Femur (tissue), 1 donor: ENCODE data around the gene CELA3B.
"Not testable (repeated sequence)": the region's sequence is repeated elsewhere in the genome, so short reads cannot be mapped to it uniquely, and the experiment has no call there.

Source experiments
- DNase-seq: peaks from one replicate; pipeline ENCODE4 v3.0.0-alpha.2; 2017

The CELA3B gene

GRCh38 chr1:21980515-21981220 lies 3.8 kb downstream of the CELA3B start:
- DNase-seq, result not testable (repeated sequence)

DNA sequence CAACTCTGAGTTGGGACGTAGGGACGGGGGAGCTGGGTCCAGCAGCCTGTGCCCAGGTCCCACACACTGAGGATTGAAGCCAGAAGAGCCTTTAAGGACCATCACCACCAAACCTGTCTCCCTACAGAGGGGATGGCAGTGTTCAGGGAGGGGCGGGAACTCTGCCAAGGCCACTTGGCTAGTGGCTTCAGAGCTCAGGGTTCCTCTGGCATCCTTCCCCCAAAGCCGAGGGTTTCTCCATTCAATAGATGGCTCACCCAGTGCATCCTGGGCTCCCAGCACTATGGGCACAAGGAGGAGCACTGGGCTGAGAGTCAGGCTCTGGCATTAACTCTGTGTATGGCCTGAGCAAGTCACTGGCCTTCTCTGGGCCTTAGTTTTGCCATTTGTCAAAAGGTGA lies 4.4 kb downstream of the CELA3B start:
- DNase-seq, result not testable (repeated sequence)

GRCh38 chr1:21982122-21982521 lies 5.3 kb downstream of the CELA3B start:
- not testable (repeated sequence) for DNase-seq

GRCh38 chr1:21983539-21983938 lies 6.7 kb downstream of the CELA3B start:
- not testable (repeated sequence) for DNase-seq

DNA sequence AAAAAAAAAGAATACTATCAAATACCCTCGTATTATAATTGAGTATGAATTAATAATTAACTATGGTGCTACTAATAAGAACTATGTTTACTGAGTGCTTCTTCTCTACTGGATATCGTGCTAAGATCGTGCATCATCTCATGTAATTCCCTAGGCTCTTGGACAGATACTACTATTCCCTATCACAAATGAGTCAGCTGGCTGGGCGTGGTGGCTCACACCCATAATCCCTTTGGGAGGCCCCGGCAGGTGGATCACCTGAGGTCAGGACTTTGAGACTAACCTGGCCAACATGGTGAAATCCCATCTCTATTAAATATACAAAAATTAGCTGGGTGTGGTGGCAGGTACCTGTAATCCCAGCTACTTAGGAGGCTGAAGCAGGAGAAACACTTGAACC lies 9.1 kb downstream of the CELA3B start:
- DNase-seq, result not testable (repeated sequence)

DNA sequence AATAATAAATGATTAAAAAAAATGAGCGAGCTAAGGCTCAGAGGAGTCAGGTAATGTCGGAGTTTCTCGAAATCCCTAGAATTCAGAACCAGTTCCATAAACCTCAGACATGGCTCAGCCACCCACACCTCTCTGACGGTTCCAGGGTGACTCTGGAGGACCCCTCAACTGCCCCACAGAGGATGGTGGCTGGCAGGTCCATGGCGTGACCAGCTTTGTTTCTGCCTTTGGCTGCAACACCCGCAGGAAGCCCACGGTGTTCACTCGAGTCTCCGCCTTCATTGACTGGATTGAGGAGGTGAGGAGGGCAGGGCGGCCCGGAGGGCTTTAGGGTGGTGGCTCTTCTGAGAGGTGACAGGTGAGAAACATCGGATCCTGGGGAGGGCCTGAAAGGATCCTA lies 9.6 kb downstream of the CELA3B start:
- not testable (repeated sequence) for DNase-seq

DNA sequence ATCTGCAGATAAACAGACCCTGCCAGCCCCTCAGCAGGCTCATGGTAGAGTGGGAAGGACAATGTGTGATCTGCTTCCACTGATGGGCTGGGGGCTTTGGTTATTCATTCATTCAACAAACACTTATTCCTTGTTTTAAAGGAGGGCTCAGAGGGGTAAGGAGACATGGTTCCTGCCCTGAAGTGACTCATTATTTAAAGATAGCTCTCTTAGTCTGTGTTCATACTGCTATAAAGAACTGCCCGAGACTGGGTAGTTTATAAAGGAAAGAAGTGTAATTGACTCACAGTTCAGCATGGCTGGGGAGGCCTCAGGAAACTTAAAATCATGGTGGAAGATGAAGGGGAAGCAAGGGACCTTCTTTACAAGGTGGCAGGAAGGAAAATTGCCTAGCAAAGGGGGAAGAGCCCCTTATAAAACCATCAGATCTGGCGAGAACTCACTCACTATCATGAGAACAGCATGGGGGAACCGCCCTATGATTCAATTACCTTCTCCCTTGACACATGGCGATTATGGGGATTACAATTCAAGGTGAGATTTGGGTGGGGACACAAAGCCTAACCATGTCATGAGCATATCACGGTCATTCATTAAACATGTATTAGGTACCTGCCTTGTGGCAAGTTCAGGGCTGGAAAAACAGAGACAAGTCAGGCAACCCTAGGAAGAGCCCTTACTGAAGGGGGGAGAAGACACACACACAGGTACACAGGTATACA lies 13.0 kb downstream of the CELA3B start:
- DNase-seq, result not testable (repeated sequence)

DNA sequence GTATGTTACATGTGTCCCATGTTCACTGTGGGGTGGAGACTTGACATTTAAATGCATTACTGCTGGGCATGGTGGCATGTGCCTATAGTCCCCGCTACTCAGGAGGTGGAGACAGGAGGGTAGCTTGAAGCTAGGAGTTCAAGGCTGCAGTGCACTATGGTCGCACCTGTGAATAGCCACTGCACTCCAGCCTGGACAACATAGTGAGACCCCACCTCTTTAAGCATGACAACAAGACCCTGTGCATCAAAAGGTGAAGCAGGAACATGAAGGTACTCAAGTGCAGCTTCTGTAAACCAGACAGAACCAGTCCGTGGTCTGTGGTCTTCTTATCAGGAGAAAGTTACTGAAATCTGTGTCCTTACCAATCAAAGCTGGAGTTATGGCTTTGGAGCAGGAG lies 15.4 kb downstream of the CELA3B start:
- not testable (repeated sequence) for DNase-seq

DNA sequence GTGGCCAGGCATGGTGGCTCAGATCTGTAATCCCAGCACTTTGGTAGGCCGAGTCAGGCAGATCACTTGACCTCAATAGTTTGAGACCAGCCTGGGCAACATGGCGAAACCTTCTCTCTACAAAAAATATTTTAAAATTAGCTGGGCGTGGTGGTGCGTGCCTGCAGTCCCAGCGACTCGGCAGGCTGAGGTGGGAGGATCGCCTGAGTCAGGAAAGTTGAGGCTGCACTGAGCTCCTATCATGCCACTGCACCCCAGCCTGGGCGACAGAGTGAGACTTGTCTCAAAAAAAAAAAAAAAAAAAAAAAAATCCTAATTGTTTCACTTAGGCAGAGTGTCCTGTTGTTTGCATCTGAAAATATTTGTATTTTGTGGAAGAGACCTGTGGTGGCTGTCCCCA lies 17.9 kb downstream of the CELA3B start:
- DNase-seq, result not testable (repeated sequence)

DNA sequence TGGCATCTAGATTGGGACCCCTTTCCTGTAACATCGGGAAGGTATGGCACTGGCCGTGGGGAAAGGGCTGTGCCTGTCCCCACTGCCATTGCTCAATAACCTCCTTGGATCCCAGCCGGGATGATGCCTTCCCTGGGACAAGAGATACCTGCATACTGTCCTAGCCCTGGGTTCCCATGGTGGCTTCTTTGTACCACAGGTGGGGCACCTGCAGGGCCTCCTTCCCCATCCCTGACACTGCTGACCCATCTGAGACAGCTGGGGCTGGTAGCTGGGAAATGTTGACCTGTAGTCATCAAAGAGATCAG lies 19.8 kb downstream of the CELA3B start:
- DNase-seq, result not testable (repeated sequence)

GRCh38 chr1:21997891-21998623 lies 21.2 kb downstream of the CELA3B start:
- DNase-seq, result not testable (repeated sequence)

- not testable (repeated sequence) for DNase-seq
Measured at GRCh38 chr1:21998624-21999294, 21.9 kb downstream of the CELA3B start.

DNA sequence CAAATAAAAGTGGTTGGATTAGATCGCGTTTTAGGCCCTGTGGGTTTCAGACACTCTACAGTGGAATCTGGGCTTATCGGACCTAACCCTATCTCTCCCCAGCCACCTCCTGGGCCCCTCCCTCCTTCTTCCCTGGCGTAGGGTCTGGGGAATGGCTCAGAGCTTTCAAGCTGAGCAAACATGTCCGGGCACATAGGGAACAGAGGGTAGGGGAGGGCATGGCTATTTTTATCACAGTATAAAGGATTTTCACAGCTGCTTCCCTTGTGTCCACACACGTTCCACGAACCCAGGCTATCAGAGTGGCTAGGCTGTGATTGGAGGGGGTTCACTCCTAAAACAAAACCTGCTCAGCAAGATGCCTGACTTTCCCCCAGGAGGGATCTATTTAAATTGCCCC lies 22.8 kb downstream of the CELA3B start:
- not testable (repeated sequence) for DNase-seq

- no peak for DNase-seq
Measured at GRCh38 chr1:22001409-22001808, 24.6 kb downstream of the CELA3B start, which contains the start of gene CELA3A. TSS of gene CELA3A (plus strand) at chr1:22001657. CDS start at chr1:22001675, 18 bp downstream.

DNA sequence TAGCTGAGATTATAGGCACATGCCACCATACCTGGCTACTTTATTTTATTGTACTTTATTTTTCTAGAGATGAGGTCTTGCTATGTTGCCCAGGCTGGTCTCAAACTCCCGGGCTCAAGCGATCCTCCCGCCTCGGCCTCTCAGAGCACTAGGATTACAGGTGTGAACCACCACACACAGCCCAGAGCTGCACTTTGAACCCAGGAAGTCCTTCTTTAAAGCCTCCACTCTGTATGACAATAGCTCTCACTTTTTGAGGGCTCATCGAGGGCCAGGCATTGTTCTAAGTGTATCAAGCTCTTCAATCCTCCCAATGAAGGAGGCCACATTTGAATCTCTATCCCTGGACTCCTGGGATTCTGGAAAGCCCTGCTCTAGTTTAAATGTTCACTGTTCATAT lies 25.6 kb downstream of the CELA3B start:
- not testable (repeated sequence) for DNase-seq

DNA sequence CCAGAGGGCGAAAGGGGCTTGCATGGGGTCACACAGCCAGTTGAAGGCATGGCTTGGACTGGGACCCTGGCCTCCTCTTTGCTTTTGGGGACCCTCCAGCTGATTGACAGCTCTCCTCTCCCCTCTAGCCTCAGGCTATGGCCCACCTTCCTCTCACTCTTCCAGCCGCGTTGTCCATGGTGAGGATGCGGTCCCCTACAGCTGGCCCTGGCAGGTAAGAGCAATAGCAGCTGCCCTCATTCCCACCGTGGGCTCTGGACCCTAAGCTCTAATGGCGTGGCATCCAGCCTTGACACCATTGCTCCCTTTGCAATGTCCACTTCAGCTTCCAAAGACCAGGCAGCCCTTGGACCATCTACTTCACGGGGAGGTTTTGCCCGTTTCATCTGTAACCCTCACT lies 26.1 kb downstream of the CELA3B start:
- not testable (repeated sequence) for DNase-seq

GRCh38 chr1:22003959-22004358 lies 27.1 kb downstream of the CELA3B start:
- DNase-seq, result not testable (repeated sequence)

GRCh38 chr1:22005261-22006149 lies 28.7 kb downstream of the CELA3B start:
- not testable (repeated sequence) for DNase-seq

GRCh38 chr1:22006736-22007135 lies 29.9 kb downstream of the CELA3B start:
- DNase-seq, result not testable (repeated sequence)

DNA sequence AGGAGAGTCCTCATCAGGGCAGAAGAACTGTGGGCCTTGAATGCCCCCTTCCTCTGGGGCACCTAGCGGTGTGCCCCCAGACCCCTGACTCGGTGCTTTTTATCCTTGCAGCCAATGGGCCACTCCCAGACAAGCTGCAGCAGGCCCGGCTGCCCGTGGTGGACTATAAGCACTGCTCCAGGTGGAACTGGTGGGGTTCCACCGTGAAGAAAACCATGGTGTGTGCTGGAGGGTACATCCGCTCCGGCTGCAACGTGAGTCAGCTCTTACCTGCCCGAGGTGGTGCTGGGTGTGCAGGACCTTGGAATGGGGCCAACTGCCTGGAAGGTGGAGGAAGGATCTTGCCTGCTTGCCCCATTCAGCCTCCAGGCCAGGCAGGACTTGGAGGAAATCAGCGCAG lies 30.4 kb downstream of the CELA3B start:
- DNase-seq, result not testable (repeated sequence)

DNA sequence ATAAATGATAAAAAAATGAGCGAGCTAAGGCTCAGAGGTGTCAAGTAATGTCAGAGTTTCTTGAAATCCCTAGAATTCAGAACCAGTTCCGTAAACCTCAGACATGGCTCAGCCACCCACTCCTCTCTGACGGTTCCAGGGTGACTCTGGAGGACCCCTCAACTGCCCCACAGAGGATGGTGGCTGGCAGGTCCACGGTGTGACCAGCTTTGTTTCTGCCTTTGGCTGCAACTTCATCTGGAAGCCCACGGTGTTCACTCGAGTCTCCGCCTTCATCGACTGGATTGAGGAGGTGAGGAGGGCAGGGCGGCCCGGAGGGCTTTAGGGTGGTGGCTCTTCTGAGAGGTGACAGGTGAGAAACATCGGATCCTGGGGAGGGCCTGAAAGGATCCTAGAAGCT lies 32.7 kb downstream of the CELA3B start:
- DNase-seq, result not testable (repeated sequence)

- DNase-seq, result not testable (repeated sequence)
Measured at GRCh38 chr1:22012752-22013151, 35.9 kb downstream of the CELA3B start.
